Ishikawa (cell line): ENCODE data around the gene DCAF8L1.

Experiments used
- CEBPB ChIP-seq: IDR thresholded peaks from 2 replicates; pipeline ENCODE4 v1.6.1; 2012
- CREB1 ChIP-seq: IDR thresholded peaks from 2 replicates; pipeline ENCODE4 v1.6.1; 2012; ENCODE audit warnings: low read depth
- EGR1 ChIP-seq: IDR thresholded peaks from 2 replicates; pipeline ENCODE4 v1.6.1; 2012
- EP300 ChIP-seq: IDR thresholded peaks from 2 replicates; pipeline ENCODE4 v1.6.1; 2012; ENCODE audit warnings: borderline replicate concordance
- FOXM1 ChIP-seq: IDR thresholded peaks from 2 replicates; pipeline ENCODE4 v1.6.1; 2012; ENCODE audit warnings: low read depth, borderline replicate concordance
- NFIC ChIP-seq: IDR thresholded peaks from 2 replicates; pipeline ENCODE4 v1.6.1; 2012
- RAD21 ChIP-seq: IDR thresholded peaks from 2 replicates; pipeline ENCODE4 v1.6.1; 2012; ENCODE audit warnings: low read depth
- TAF1 ChIP-seq: IDR thresholded peaks from 2 replicates; pipeline ENCODE4 v1.6.1; 2012; ENCODE audit warnings: low read depth, mild to moderate bottlenecking
- TCF12 ChIP-seq: IDR thresholded peaks from 2 replicates; pipeline ENCODE4 v1.6.1; 2012; ENCODE audit warnings: low read depth
- TEAD4 ChIP-seq: IDR thresholded peaks from 2 replicates; pipeline ENCODE4 v1.6.1; 2012
- USF1 ChIP-seq: IDR thresholded peaks from 2 replicates; pipeline ENCODE4 v1.6.1; 2012
- YY1 ChIP-seq: IDR thresholded peaks from 2 replicates; pipeline ENCODE4 v1.6.1; 2012; ENCODE audit warnings: low read depth
- ZBTB7A ChIP-seq: IDR thresholded peaks from 2 replicates; pipeline ENCODE4 v1.6.1; 2012; ENCODE audit warnings: low read depth
- TF ChIP-seq, protein P1 (sequence below): IDR thresholded peaks from 2 replicates; pipeline ENCODE4 v1.6.1; 2012
- TF ChIP-seq, protein P2 (sequence below): IDR thresholded peaks from 2 replicates; pipeline ENCODE4 v1.6.1; 2012; ENCODE audit warnings: low read depth, mild to moderate bottlenecking

The DCAF8L1 gene

DNA sequence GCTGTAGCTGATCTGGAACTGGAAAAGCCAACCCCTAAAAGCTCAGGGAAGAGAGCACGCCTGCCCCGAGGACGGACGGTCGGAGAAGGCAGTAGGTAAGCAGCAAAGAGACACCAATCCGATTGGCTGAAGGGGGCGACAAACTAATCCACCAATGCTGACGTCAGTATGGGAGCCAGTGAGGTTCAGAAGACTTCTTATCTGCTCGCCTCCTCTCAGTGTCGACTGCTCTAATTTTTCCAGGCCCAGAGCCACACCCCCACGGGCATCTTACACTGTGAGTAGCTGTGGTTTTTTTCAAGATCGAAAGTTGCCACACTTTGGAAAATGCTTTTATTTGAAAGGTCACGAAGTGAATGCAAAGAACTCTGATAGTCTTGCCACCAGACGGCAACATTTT lies at the start of gene DCAF8L1:
Gene DCAF8L1 (minus strand): TSS at position 101 of the 400 bp plus-strand sequence. CDS start 115 bp downstream, outside the sequence.
- no peak for TF ChIP-seq ZBTB7A

- TF ChIP-seq CREB1 (no peak), ZBTB7A (no peak), CEBPB (no peak), RAD21 (no peak), USF1 (no peak), NFIC (no peak), EGR1 (no peak), YY1 (no peak), TCF12 (no peak), EP300 (no peak)
- TF ChIP-seq, protein P1, sequence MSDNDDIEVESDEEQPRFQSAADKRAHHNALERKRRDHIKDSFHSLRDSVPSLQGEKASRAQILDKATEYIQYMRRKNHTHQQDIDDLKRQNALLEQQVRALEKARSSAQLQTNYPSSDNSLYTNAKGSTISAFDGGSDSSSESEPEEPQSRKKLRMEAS, result no peak
Observed at GRCh38 chrX:28022371-28022770, 41.1 kb upstream of the DCAF8L1 start.

- TF ChIP-seq YY1, result no peak
- TF ChIP-seq EP300, result no peak
- no peak for TF ChIP-seq USF1
- no peak for TF ChIP-seq RAD21
- no peak for TF ChIP-seq CREB1
Observed at GRCh38 chrX:28016823-28017222, 35.6 kb upstream of the DCAF8L1 start.

DNA sequence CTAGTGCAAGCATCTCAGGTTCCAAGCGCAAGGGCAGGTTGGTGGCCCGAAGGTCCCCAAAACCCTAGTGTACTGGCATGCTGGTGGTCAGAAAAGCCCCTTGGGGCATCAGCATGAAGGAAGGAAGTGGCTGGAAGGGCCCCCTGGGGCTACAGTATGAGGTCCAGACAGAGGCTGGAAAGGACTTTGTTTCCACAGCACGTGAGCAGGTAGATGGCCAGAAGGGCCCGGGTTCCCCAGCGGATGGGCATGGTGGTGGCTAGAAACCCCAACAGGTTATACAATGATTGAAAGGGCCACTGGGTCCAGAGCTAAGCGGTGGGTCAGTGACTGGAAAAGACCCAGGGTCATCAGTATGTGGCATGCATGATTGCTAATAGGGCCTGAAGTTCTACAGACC lies 34.7 kb upstream of the DCAF8L1 start:
- TF ChIP-seq, protein P1, result no peak
- TF ChIP-seq TEAD4 (no peak), NFIC (no peak), YY1 (no peak), USF1 (no peak)

- TF ChIP-seq CREB1 (no peak), TCF12 (no peak), EP300 (no peak), RAD21 (no peak), EGR1 (no peak), TEAD4 (no peak), USF1 (no peak), CEBPB (no peak), YY1 (no peak)
- TF ChIP-seq, protein P1, result no peak
Observed at GRCh38 chrX:28010875-28011274, 29.6 kb upstream of the DCAF8L1 start.

GRCh38 chrX:27998666-27999065 lies 17.4 kb upstream of the DCAF8L1 start:
- TF ChIP-seq TEAD4, result no peak
- no peak for TF ChIP-seq YY1
- TF ChIP-seq ZBTB7A, result no peak
- TF ChIP-seq TAF1, result no peak
- TF ChIP-seq USF1, result no peak
- no peak for TF ChIP-seq EP300

DNA sequence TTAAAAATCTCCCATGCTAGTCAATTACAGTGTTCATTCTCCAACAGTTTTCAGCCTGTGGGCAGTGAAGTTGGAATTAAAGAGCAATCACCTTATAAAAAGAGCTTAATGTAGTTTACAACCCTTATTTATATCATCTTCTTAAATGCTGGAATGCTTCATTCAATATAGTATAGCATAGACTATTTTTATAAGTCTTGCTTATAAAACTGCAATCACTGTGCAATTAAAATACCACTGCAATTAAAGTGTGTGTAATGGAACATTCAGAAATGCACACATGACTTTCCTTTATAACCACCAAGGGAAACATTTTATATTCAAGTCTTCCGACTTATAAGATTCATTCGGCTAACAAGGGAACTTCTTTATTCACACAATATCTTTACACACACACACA lies 16.4 kb upstream of the DCAF8L1 start:
- TF ChIP-seq TCF12 (no peak), FOXM1 (no peak), TEAD4 (no peak), EP300 (no peak), TAF1 (no peak), NFIC (no peak), CEBPB (no peak), USF1 (no peak), EGR1 (no peak), YY1 (no peak), CREB1 (no peak), RAD21 (no peak), ZBTB7A (no peak)
- TF ChIP-seq, protein P1, result no peak
- TF ChIP-seq, protein P2, sequence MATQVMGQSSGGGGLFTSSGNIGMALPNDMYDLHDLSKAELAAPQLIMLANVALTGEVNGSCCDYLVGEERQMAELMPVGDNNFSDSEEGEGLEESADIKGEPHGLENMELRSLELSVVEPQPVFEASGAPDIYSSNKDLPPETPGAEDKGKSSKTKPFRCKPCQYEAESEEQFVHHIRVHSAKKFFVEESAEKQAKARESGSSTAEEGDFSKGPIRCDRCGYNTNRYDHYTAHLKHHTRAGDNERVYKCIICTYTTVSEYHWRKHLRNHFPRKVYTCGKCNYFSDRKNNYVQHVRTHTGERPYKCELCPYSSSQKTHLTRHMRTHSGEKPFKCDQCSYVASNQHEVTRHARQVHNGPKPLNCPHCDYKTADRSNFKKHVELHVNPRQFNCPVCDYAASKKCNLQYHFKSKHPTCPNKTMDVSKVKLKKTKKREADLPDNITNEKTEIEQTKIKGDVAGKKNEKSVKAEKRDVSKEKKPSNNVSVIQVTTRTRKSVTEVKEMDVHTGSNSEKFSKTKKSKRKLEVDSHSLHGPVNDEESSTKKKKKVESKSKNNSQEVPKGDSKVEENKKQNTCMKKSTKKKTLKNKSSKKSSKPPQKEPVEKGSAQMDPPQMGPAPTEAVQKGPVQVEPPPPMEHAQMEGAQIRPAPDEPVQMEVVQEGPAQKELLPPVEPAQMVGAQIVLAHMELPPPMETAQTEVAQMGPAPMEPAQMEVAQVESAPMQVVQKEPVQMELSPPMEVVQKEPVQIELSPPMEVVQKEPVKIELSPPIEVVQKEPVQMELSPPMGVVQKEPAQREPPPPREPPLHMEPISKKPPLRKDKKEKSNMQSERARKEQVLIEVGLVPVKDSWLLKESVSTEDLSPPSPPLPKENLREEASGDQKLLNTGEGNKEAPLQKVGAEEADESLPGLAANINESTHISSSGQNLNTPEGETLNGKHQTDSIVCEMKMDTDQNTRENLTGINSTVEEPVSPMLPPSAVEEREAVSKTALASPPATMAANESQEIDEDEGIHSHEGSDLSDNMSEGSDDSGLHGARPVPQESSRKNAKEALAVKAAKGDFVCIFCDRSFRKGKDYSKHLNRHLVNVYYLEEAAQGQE, result no peak
